H1 (cell line): ENCODE results near the gene UBASH3B. TPM values are rescaled to one million over a fixed set of nuclear protein-coding genes. Genes with fewer than 3 reads are reported as not detected.

Experiments used
- CTCF ChIA-PET: fragments of 300-600 bp; sonication (Branson Sonifier 250); formaldehyde crosslinking; loops from one replicate; lab custom pipeline; 2021; ENCODE audit not compliant: partially characterized antibody; lab: Charles Lee
- POLR2A ChIA-PET: fragments of 300-600 bp; sonication (Branson Sonifier 250); formaldehyde crosslinking; loops from one replicate; lab custom pipeline; 2021; ENCODE audit warnings: inconsistent platforms; ENCODE audit not compliant: partially characterized antibody; lab: Charles Lee
- DNase-seq, 2 experiments: peaks; one replicate each; pipeline versions ENCODE4 v3.0.0 to v3.0.0-alpha.2; 2010 to 2022; ENCODE audit warnings: low spot score in 2 of 2, low read depth in 1 of 2, mixed read lengths in 1 of 2
- FAIRE-seq: peaks from 2 replicates; lab custom pipeline; 2011; peaks lifted over from hg19 to GRCh38; lab: Jason Lieb, UNC
- H2AFZ ChIP-seq: 2 replicates; pipeline ENCODE4 v1.8.1; 2012; ENCODE audit warnings: low read length, inconsistent platforms
- H2AK5ac ChIP-seq: 2 replicates; pipeline ENCODE4 v1.6.1; 2013; ENCODE audit warnings: low read depth, low read length
- H2BK120ac ChIP-seq: replicated peaks from 2 replicates; pipeline ENCODE3; 2013; ENCODE audit warnings: low read depth, low read length, inconsistent platforms
- H2BK12ac ChIP-seq: 2 replicates; pipeline ENCODE4 v1.6.1; 2013; ENCODE audit warnings: low read depth, low read length
- H2BK15ac ChIP-seq: 2 replicates; pipeline ENCODE4 v1.6.1; 2013; ENCODE audit warnings: low read length
- H2BK20ac ChIP-seq: 2 replicates; pipeline ENCODE4 v1.6.1; 2013; ENCODE audit warnings: low read length
- H2BK5ac ChIP-seq: 2 replicates; pipeline ENCODE4 v1.6.1; 2013; ENCODE audit warnings: low read depth, low read length
- H3K14ac ChIP-seq: 2 replicates; pipeline ENCODE4 v1.6.1; 2013; ENCODE audit warnings: inconsistent platforms; ENCODE audit not compliant: insufficient read length
- H3K18ac ChIP-seq: 2 replicates; pipeline ENCODE4 v1.6.1; 2013; ENCODE audit warnings: low read length; ENCODE audit errors: extremely low read depth
- H3K23ac ChIP-seq: 2 replicates; pipeline ENCODE4 v1.6.1; 2013; ENCODE audit warnings: inconsistent platforms; ENCODE audit not compliant: insufficient read length
- H3K23me2 ChIP-seq: 2 replicates; pipeline ENCODE4 v1.6.1; 2013; ENCODE audit warnings: low read depth, low read length
- H3K27ac ChIP-seq: 2 replicates; pipeline ENCODE4 v1.6.1; 2011; ENCODE audit warnings: low read depth, low read length, inconsistent platforms
- H3K27me3 ChIP-seq, 4 experiments: replicated peaks in 1 of 4; 1 replicate in 1 of 4; 2 replicates in 3 of 4; pipeline versions ENCODE4 v1.6.1 to v1.8.1; 2011 to 2013; ENCODE audit warnings: low read length in 3 of 4, mild to moderate bottlenecking in 3 of 4, inconsistent platforms in 2 of 4, mixed read lengths in 2 of 4, moderate library complexity in 1 of 4; ENCODE audit not compliant: control insufficient read depth in 3 of 4, insufficient read depth in 3 of 4; ENCODE audit errors: extremely low read depth in 1 of 4
- H3K36me3 ChIP-seq, 4 experiments: 2 replicates each; pipeline versions ENCODE4 v1.6.1 to v1.8.1; 2011 to 2013; ENCODE audit warnings: mild to moderate bottlenecking in 4 of 4, low read length in 3 of 4, moderate library complexity in 2 of 4, control low read depth in 1 of 4, inconsistent platforms in 1 of 4; ENCODE audit not compliant: insufficient read depth in 4 of 4, control insufficient read depth in 2 of 4
- H3K4ac ChIP-seq: replicated peaks from 2 replicates; pipeline ENCODE3; 2013; ENCODE audit warnings: low read length, low read depth, mixed read lengths, inconsistent platforms; ENCODE audit not compliant: insufficient read length
- H3K4me1 ChIP-seq, 4 experiments: replicated peaks in 1 of 4; 1 replicate in 1 of 4; 2 replicates in 3 of 4; pipeline versions ENCODE4 v1.6.1 to v1.8.1; 2011 to 2013; ENCODE audit warnings: low read length in 3 of 4, inconsistent platforms in 2 of 4, mixed read lengths in 1 of 4; ENCODE audit not compliant: insufficient read depth in 4 of 4, control insufficient read depth in 3 of 4
- H3K4me2 ChIP-seq, 2 experiments: 2 replicates each; pipeline versions ENCODE4 v1.6.1 to v1.8.1; 2011 to 2013; ENCODE audit warnings: low read depth in 2 of 2, low read length in 2 of 2, control low read depth in 1 of 2, inconsistent platforms in 1 of 2, mild to moderate bottlenecking in 1 of 2; ENCODE audit not compliant: insufficient read depth in 1 of 2
- H3K4me3 ChIP-seq, 4 experiments: fragments of 200-600, 300-600 bp in 1 of 4; sonication (generic), shearing (Covaris generic), sonication (Bioruptor Twin) in 1 of 4; 2 replicates each; pipeline versions ENCODE4 v1.5.1 to v1.8.1; 2011 to 2016; ENCODE audit warnings: low read length in 4 of 4, low read depth in 3 of 4, control low read depth in 2 of 4, inconsistent platforms in 2 of 4, mild to moderate bottlenecking in 2 of 4, mixed read lengths in 1 of 4, moderate library complexity in 1 of 4; ENCODE audit not compliant: insufficient read depth in 2 of 4; ENCODE audit errors: extremely low read depth in 1 of 4
- H3K56ac ChIP-seq: replicated peaks from 2 replicates; pipeline ENCODE3; 2013; ENCODE audit warnings: low read depth, mild to moderate bottlenecking, mixed read lengths, low read length, inconsistent platforms; ENCODE audit not compliant: insufficient read length
- H3K79me1 ChIP-seq: 2 replicates; pipeline ENCODE4 v1.6.1; 2013; ENCODE audit warnings: low read depth, low read length, control low read depth
- H3K79me2 ChIP-seq, 2 experiments: 2 replicates each; pipeline versions ENCODE4 v1.6.1 to v1.8.1; 2012 to 2013; ENCODE audit warnings: low read length in 2 of 2, mild to moderate bottlenecking in 2 of 2, inconsistent platforms in 1 of 2; ENCODE audit not compliant: insufficient read depth in 2 of 2, control insufficient read depth in 1 of 2
- H3K9ac ChIP-seq, 4 experiments: replicated peaks in 1 of 4; 1 replicate in 1 of 4; 2 replicates in 3 of 4; pipeline versions ENCODE4 v1.6.1 to v1.8.1; 2011 to 2013; ENCODE audit warnings: low read depth in 3 of 4, low read length in 3 of 4, control low read depth in 2 of 4, mild to moderate bottlenecking in 2 of 4, moderate library complexity in 2 of 4, inconsistent platforms in 1 of 4; ENCODE audit errors: extremely low read depth in 1 of 4
- H3K9me3 ChIP-seq, 2 experiments: 2 replicates each; pipeline versions ENCODE4 v1.6.1 to v1.8.1; 2012 to 2013; ENCODE audit warnings: mild to moderate bottlenecking in 2 of 2, moderate library complexity in 2 of 2, control low read depth in 1 of 2, inconsistent platforms in 1 of 2, low read depth in 1 of 2, low read length in 1 of 2, mixed read lengths in 1 of 2; ENCODE audit not compliant: insufficient read depth in 2 of 2
- H4K20me1 ChIP-seq, 2 experiments: replicated peaks in 1 of 2; 2 replicates each; pipeline versions ENCODE3 to v1.8.1; 2011 to 2013; ENCODE audit warnings: inconsistent platforms in 2 of 2, low read length in 2 of 2, mild to moderate bottlenecking in 1 of 2; ENCODE audit not compliant: insufficient read depth in 2 of 2, control insufficient read depth in 1 of 2
- H4K5ac ChIP-seq: 2 replicates; pipeline ENCODE4 v1.6.1; 2013; ENCODE audit warnings: low read length, low read depth, mixed read lengths, inconsistent platforms; ENCODE audit not compliant: insufficient read length
- H4K8ac ChIP-seq: 2 replicates; pipeline ENCODE4 v1.8.0; 2013; ENCODE audit warnings: mild to moderate bottlenecking, moderate library complexity, low read length, inconsistent platforms; ENCODE audit not compliant: insufficient read depth; ENCODE audit errors: extremely low read depth
- H4K91ac ChIP-seq: replicated peaks from 2 replicates; pipeline ENCODE3; 2013; ENCODE audit warnings: low read length, mixed read lengths, inconsistent platforms; ENCODE audit not compliant: insufficient read length
- CEBPB ChIP-seq: IDR thresholded peaks from 2 replicates; pipeline ENCODE4 v1.6.1; 2012; ENCODE audit warnings: low read depth, low read length
- CREB1 ChIP-seq: IDR thresholded peaks from 2 replicates; pipeline ENCODE4 v1.6.1; 2012; ENCODE audit warnings: inconsistent platforms
- CTBP2 ChIP-seq: IDR thresholded peaks from 2 replicates; pipeline ENCODE4 v1.7.0; 2011; ENCODE audit warnings: borderline replicate concordance, mild to moderate bottlenecking, moderate library complexity, mixed read lengths, low read length; ENCODE audit not compliant: insufficient read depth, insufficient read length
- PHF8 ChIP-seq: fragments of 200-600 bp; sonication (generic); conservative IDR thresholded peaks from 2 replicates; pipeline ENCODE4 v1.7.1; 2012; ENCODE audit warnings: low read depth, mild to moderate bottlenecking, inconsistent platforms, low read length, moderate library complexity
- RAD21 ChIP-seq, 2 experiments: IDR thresholded peaks in 1 of 2; conservative IDR thresholded peaks in 1 of 2; 2 replicates each; pipeline ENCODE4 v1.6.1; 2011; ENCODE audit warnings: low read depth in 2 of 2, low read length in 2 of 2, improper control_type of control experiment in 1 of 2, inconsistent platforms in 1 of 2, mild to moderate bottlenecking in 1 of 2, moderate library complexity in 1 of 2
- RBBP5 ChIP-seq: IDR thresholded peaks from 2 replicates; pipeline ENCODE4 v1.7.1; 2012; ENCODE audit warnings: low read depth, mild to moderate bottlenecking, inconsistent platforms, low read length, moderate library complexity, borderline replicate concordance
- RXRA ChIP-seq: IDR thresholded peaks from 2 replicates; pipeline ENCODE4 v1.6.1; 2011; ENCODE audit warnings: low read depth, mild to moderate bottlenecking, low read length, moderate library complexity; ENCODE audit not compliant: insufficient read depth
- SIX5 ChIP-seq: IDR thresholded peaks from 2 replicates; pipeline ENCODE4 v1.6.1; 2011; ENCODE audit warnings: mild to moderate bottlenecking, low read depth, low read length
- SP2 ChIP-seq: IDR thresholded peaks from 2 replicates; pipeline ENCODE4 v1.6.1; 2012; ENCODE audit warnings: mild to moderate bottlenecking, low read length, inconsistent platforms
- TCF12 ChIP-seq: IDR thresholded peaks from 2 replicates; pipeline ENCODE4 v1.6.1; 2011; ENCODE audit warnings: low read depth, mild to moderate bottlenecking, low read length
- TEAD4 ChIP-seq: IDR thresholded peaks from 2 replicates; pipeline ENCODE4 v1.6.1; 2012; ENCODE audit warnings: low read depth, low read length, inconsistent platforms, mixed read lengths
- YY1 ChIP-seq: IDR thresholded peaks from 2 replicates; pipeline ENCODE4 v1.6.1; 2011; ENCODE audit warnings: low read depth, mild to moderate bottlenecking, low read length
- WGBS, 2 experiments: shearing (Covaris generic) in 1 of 2; methylation state at CpG; one replicate each; pipeline versions ENCODE4 v1.1.6 to v1.1.7; 2013 to 2015; ENCODE audit warnings: low lambda C conversion rate in 2 of 2, mixed read lengths in 2 of 2, inconsistent platforms in 1 of 2, low coverage in 1 of 2, missing lambda C conversion rate in 1 of 2; ENCODE audit not compliant: insufficient replicate concordance in 2 of 2, insufficient coverage in 1 of 2, insufficient read length in 1 of 2; ENCODE audit errors: extremely low coverage in 1 of 2, missing lambda C conversion rate in 1 of 2; 5-methylcytosine and 5-hydroxymethylcytosine counted together
- polyA plus RNA-seq, 7 experiments: library from polyadenylated mRNA; depleted of rRNA in 3 of 7; stranded (reverse) in 5 of 7; unstranded in 2 of 7; fragments of >200 nt in 5 of 7; fragments of 200-250 nt in 2 of 7; gene quantifications; 1 replicate in 5 of 7; 2 replicates in 1 of 7; 4 replicates in 1 of 7; pipeline versions ENCODE4 v1.2.1 to v1.2.3, GENCODE V29; 2011 to 2013; ENCODE audit warnings: missing spikeins in 2 of 7, mixed read lengths in 2 of 7
- total RNA-seq: library from RNA; stranded (reverse); fragmentation: NEBNext Ultra II Directional; extraction: Animal tissue kit (Norgen Biotek cat#: 25700); gene quantifications from 2 replicates; pipeline ENCODE4 v1.2.1, GENCODE V29; 2021

The UBASH3B gene
- total and polyA plus RNA-seq, 2 of the 8 experiments (the other 6 are each of a cell fraction or from before 2014, with no cell fraction given): 7.5 to 9.5 TPM

DNA sequence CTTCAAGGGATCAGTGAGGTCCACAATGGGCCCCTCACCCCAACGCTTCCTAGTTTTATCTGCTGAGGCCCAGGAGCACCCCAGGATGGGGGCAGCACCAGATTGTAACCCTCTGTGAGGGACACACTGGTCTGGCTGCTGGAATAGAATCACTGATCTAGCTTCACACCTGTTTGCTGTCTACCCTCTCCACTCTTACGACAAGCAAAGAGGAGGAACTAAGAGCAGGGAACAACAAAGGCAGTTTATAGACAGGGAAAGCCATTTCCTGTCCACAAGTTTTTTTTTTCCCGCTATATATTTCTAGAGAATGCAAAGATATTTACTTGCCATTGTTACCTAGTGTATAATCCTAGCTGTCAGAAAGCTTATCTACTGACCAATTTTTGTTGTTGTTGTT lies 121.8 kb downstream of the UBASH3B start:
- Histone ChIP-seq H4K20me1 (no peaks in the 10 kb centered on the region), H4K5ac (no peak overlapping the region), H3K27me3 (no peaks in the 10 kb centered on the region), H3K4me3 (no peak overlapping the region), H3K4ac (no peak overlapping the region), H2BK12ac (no peak overlapping the region), H3K23me2 (no peaks in the 10 kb centered on the region), H3K4me1 (peaks cover 0 to 2% (median 0%) of the 10 kb centered on the region in 4 experiments; a peak in 4 of 7 replicates), H2AFZ (no peak overlapping the region), H3K18ac (no peak overlapping the region), H2BK120ac (no peak overlapping the region), H2BK15ac (no peak overlapping the region), H3K14ac (no peak overlapping the region), H3K4me2 (no peak overlapping the region), H3K23ac (no peak overlapping the region), H4K91ac (no peak overlapping the region), H3K36me3 (no peaks in the 10 kb centered on the region), H2AK5ac (no peak overlapping the region), H3K27ac (no peak overlapping the region), H3K79me1 (no peaks in the 10 kb centered on the region), H2BK5ac (no peak overlapping the region), H3K9ac (no peak overlapping the region), H3K9me3 (no peaks in the 10 kb centered on the region), H4K8ac (no peak overlapping the region), H3K56ac (no peak overlapping the region), H2BK20ac (no peak overlapping the region), H3K79me2 (no peaks in the 10 kb centered on the region)
- DNase-seq (no peak), FAIRE-seq (no peak)
- ChIA-PET CTCF (interaction anchor here (0.6 to 24.9 kb wide), 9 partner anchors 10 to 1446 kb away, joined by 3 to 356 read pairs (median 4); no protein-coding TSS in a partner anchor), POLR2A (interaction anchor here (0.7 kb wide), 1 partner anchor 151 kb away, joined by 3 read pairs; no protein-coding TSS in a partner anchor)
- WGBS, 2 experiments: 88% methylated on average over 3 of the region's 3 CpGs; no CpG with 5 or more reads in 1 of the 2 experiments
- TF ChIP-seq RBBP5 (no peak), RXRA (no peak), SIX5 (no peak), TCF12 (no peak), CTBP2 (no peak), SP2 (no peak), CEBPB (no peak), YY1 (no peak), PHF8 (no peak), RAD21 (IDR thresholded peaks at IDR 0.05 in 1 of 2, conservative IDR thresholded peaks at IDR 0.05 in 1 of 2; ENCODE audit: low read depth in 2 of 2, low read length in 2 of 2) (no peak), CREB1 (no peak), TEAD4 (no peak)
